Adrenal gland (tissue), 5 donors: ENCODE results near the gene MYO9A.

ENCODE experiments used
- CTCF ChIP-seq, 6 experiments: fragments of 450-650 bp in 4 of 6; fragments of 200-600 bp in 2 of 6; sonication (generic) in 1 of 6; IDR thresholded peaks; 1 replicate in 5 of 6; 2 replicates in 1 of 6; pipeline versions ENCODE4 v1.5.1 to v1.8.0; 2016 to 2021; ENCODE audit warnings: antibody characterized with exemption in 6 of 6, mild to moderate bottlenecking in 2 of 6, moderate library complexity in 1 of 6
- POLR2A ChIP-seq, 2 donors: fragments of 450-650 bp; IDR thresholded peaks; one replicate each; pipeline ENCODE4 v1.6.1; 2017; ENCODE audit warnings: antibody characterized with exemption in 2 of 2, mild to moderate bottlenecking in 2 of 2, moderate library complexity in 1 of 2
- donor health status: DM: no; HTN: no; CAD: no.

GRCh38 chr15:72062319-72062718 is 55.6 kb downstream of the MYO9A start:
- TF ChIP-seq CTCF (IDR thresholded peaks at IDR 0.05) (no peak), POLR2A (IDR thresholded peaks at IDR 0.05) (no peak)
